HCT116 (cell line): Measurements from ENCODE around the gene SPHK1. TPM values are rescaled to one million over a fixed set of nuclear protein-coding genes. Genes with fewer than 3 reads are reported as not detected.

Experiments
- ATAC-seq: fragments of 200-7000 bp; cut with Tn5 transposase; 2 replicates; pipeline ENCODE4 v1.9.1; 2020; ENCODE audit warnings: mild to moderate bottlenecking, moderate library complexity
- BruUV-seq: library from RNA; stranded (reverse); fragments of 400-500 nt; replicated peaks from 2 replicates; lab custom pipeline; 2021; lab: Mats Ljungman, UMichigan
- CTCF ChIA-PET: fragments of 300-600 bp; sonication (Branson Sonifier 250); formaldehyde crosslinking; loops from one replicate; lab custom pipeline; 2021; ENCODE audit warnings: antibody characterized with exemption; lab: Charles Lee
- POLR2A ChIA-PET: fragments of 300-600, 350-600 bp; sonication (Branson Sonifier 250); formaldehyde crosslinking; loops from one replicate; lab custom pipeline; 2021; ENCODE audit warnings: antibody characterized with exemption; lab: Charles Lee
- RAD21 ChIA-PET, 2 experiments: fragments of 300-600 bp; sonication (Branson Sonifier 250); formaldehyde crosslinking; loops; one replicate each; lab custom pipeline; 2023; ENCODE audit warnings: low total read pairs in 2 of 2; ENCODE audit not compliant: uncharacterized antibody in 2 of 2, unreplicated experiment in 2 of 2, low non-redundant PET in 1 of 2; lab: Charles Lee
- DNase-seq: peaks from one replicate; pipeline ENCODE4 v3.0.0-alpha.2; 2010; ENCODE audit warnings: low read depth, low spot score
- H2AFZ ChIP-seq: fragments of 200-600 bp; shearing (Covaris generic), sonication (generic); 2 replicates; pipeline ENCODE4 v1.6.1; 2017; ENCODE audit warnings: low read depth, mixed run types, mixed read lengths, antibody characterized with exemption, low read length; ENCODE audit not compliant: poor library complexity, severe bottlenecking
- H3K27ac ChIP-seq: 2 replicates; pipeline ENCODE4 v1.5.1; 2012; ENCODE audit warnings: low read depth, low read length
- H3K27me3 ChIP-seq: fragments of 200-600 bp; sonication (generic); 2 replicates; pipeline ENCODE4 v1.6.1; 2016; ENCODE audit warnings: mixed run types, low read length, mixed read lengths; ENCODE audit not compliant: insufficient read depth
- H3K36me3 ChIP-seq, 2 experiments: fragments of 200-500 bp in 1 of 2; fragments of 200-600 bp in 1 of 2; sonication (Bioruptor generic) in 1 of 2; sonication (generic) in 1 of 2; 2 replicates each; pipeline versions ENCODE4 v1.5.1 to v1.6.1; 2014 to 2016; ENCODE audit warnings: low read length in 2 of 2, inconsistent platforms in 1 of 2, mixed read lengths in 1 of 2, mixed run types in 1 of 2; ENCODE audit not compliant: insufficient read depth in 2 of 2, control insufficient read depth in 1 of 2
- H3K4me1 ChIP-seq, 2 experiments: fragments of 200-600 bp in 1 of 2; sonication (generic) in 1 of 2; 2 replicates each; pipeline versions ENCODE4 v1.5.1 to v1.6.1; 2012 to 2017; ENCODE audit warnings: low read length in 2 of 2, inconsistent platforms in 1 of 2, mild to moderate bottlenecking in 1 of 2, mixed read lengths in 1 of 2, mixed run types in 1 of 2, moderate library complexity in 1 of 2; ENCODE audit not compliant: insufficient read depth in 2 of 2, control insufficient read depth in 1 of 2
- H3K4me2 ChIP-seq: fragments of 200-600 bp; sonication (generic); 2 replicates; pipeline ENCODE4 v1.6.1; 2017; ENCODE audit warnings: mixed run types, low read length, mixed read lengths
- H3K4me3 ChIP-seq, 2 experiments: fragments of 200-600 bp in 1 of 2; sonication (generic) in 1 of 2; replicated peaks in 1 of 2; 2 replicates each; pipeline ENCODE4 v1.5.1; 2011 to 2016; ENCODE audit warnings: low read length in 2 of 2, control low read depth in 1 of 2, low read depth in 1 of 2, mild to moderate bottlenecking in 1 of 2, mixed read lengths in 1 of 2, mixed run types in 1 of 2
- H3K79me2 ChIP-seq: fragments of 200-600 bp; sonication (generic); 2 replicates; pipeline ENCODE4 v1.6.1; 2017; ENCODE audit warnings: mild to moderate bottlenecking, mixed run types, low read length, moderate library complexity, mixed read lengths; ENCODE audit not compliant: insufficient read depth
- H3K9ac ChIP-seq: fragments of 200-600 bp; sonication (generic); 2 replicates; pipeline ENCODE4 v1.6.1; 2016; ENCODE audit warnings: low read length, mixed read lengths
- H3K9me2 ChIP-seq: fragments of 200-600 bp; sonication (generic), shearing (Covaris generic); 2 replicates; pipeline ENCODE4 v1.6.1; 2017; ENCODE audit warnings: mixed run types, mild to moderate bottlenecking, moderate library complexity; ENCODE audit not compliant: insufficient read depth
- H3K9me3 ChIP-seq, 2 experiments: fragments of 200-500 bp in 1 of 2; fragments of 200-600 bp in 1 of 2; sonication (Bioruptor generic) in 1 of 2; sonication (generic) in 1 of 2; 2 replicates each; pipeline ENCODE4 v1.6.1; 2014 to 2017; ENCODE audit warnings: low read length in 2 of 2, mixed read lengths in 2 of 2, inconsistent platforms in 1 of 2, low read depth in 1 of 2, mild to moderate bottlenecking in 1 of 2, mixed run types in 1 of 2, moderate library complexity in 1 of 2; ENCODE audit not compliant: control insufficient read depth in 1 of 2, insufficient read depth in 1 of 2
- H4K20me1 ChIP-seq: fragments of 200-600 bp; sonication (generic), shearing (Covaris generic); 2 replicates; pipeline ENCODE4 v1.6.1; 2017; ENCODE audit warnings: mixed run types, mild to moderate bottlenecking, moderate library complexity; ENCODE audit not compliant: insufficient read depth
- EZH2 ChIP-seq: fragments of 200-600 bp; sonication (generic); IDR thresholded peaks from 2 replicates; pipeline ENCODE4 v1.6.1; 2017; ENCODE audit warnings: antibody characterized with exemption, mixed run types
- EZH2phosphoT487 ChIP-seq: fragments of 200-600 bp; IDR thresholded peaks from 2 replicates; pipeline ENCODE4 v1.6.1; 2018; ENCODE audit warnings: antibody characterized with exemption, borderline replicate concordance
- TCF7L2 ChIP-seq: IDR thresholded peaks from 2 replicates; pipeline ENCODE4 v1.7.0; 2011; ENCODE audit warnings: borderline replicate concordance, inconsistent platforms; ENCODE audit not compliant: insufficient read depth, insufficient read length; ENCODE audit errors: extremely low read depth
- ZNF274 ChIP-seq: fragments of 200-500 bp; sonication (Bioruptor generic); IDR thresholded peaks from 2 replicates; pipeline ENCODE4 v1.6.1; 2014; ENCODE audit warnings: mild to moderate bottlenecking, low read depth, low read length, inconsistent platforms
- intact Hi-C: fragments of 100-400 bp; cut with micrococcal nuclease; formaldehyde crosslinking; loops from 2 replicates; pipeline ENCODE4 v1.10.0; 2022
- total RNA-seq: library from RNA; stranded (reverse); gene quantifications from one replicate; pipeline ENCODE4 v1.2.1, GENCODE V29; 2021; ENCODE audit not compliant: unreplicated experiment
- TF ChIP-seq, protein P1 (sequence below): IDR thresholded peaks from 2 replicates; pipeline ENCODE4 v1.6.1; 2011; ENCODE audit warnings: mild to moderate bottlenecking, low read length, moderate library complexity; ENCODE audit not compliant: insufficient replicate concordance; ENCODE audit errors: extremely low read depth

The SPHK1 gene
- total RNA-seq, 1 experiment from 2014 or later, result 4.6 TPM

DNA sequence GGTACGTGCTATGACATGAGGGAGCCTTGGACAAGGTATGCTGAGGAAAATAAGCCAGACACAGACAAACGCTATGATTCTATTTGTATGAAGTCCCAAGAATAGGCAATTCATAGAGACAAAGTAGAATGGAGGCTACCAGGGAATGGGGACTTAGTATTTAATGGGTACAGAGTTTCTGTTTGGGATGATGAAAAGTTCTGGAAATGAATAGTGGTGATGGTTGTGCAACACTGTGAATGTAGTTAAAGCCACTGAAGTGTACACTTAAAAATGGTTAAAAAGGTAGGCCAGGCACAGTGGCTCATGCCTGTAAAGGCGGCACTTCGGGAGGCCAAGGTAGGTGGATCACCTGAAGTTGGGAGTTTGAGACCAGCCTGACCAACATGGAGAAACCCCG lies 33.9 kb upstream of the SPHK1 start:
- H3K27me3 ChIP-seq, result no peaks in the 10 kb centered on the region
- no peak overlapping the region for H3K4me2 ChIP-seq
- intact Hi-C loops, result loop anchor here (5.0 kb wide), 1 partner anchor 37 kb away; no protein-coding TSS in a partner anchor
- DNase-seq (no peak), ATAC-seq (no peak)
- no peak overlapping the region for H2AFZ ChIP-seq
- no peaks in the 10 kb centered on the region for H3K9me2 ChIP-seq
- ChIA-PET RAD21 (no interaction called here), POLR2A (interaction anchor here (0.7 kb wide), 1 partner anchor 15 kb away, joined by 3 read pairs; no protein-coding TSS in a partner anchor), CTCF (no interaction called here)
- peaks cover 16 to 20% of the 10 kb centered on the region in 2 experiments; a peak in 2 of 4 replicates for H3K36me3 ChIP-seq
- no peaks in the 10 kb centered on the region for H3K9me3 ChIP-seq
- H3K9ac ChIP-seq, result no peak overlapping the region
- H3K79me2 ChIP-seq, result peaks cover 41% of the 10 kb centered on the region
- BruUV-seq, result no TSS peak
- peaks cover 0 to 23% of the 10 kb centered on the region in 2 experiments; a peak in 2 of 4 replicates for H3K4me1 ChIP-seq
- H4K20me1 ChIP-seq, result peaks cover 4% of the 10 kb centered on the region; the same call in 1 of the 2 replicates
- H3K4me3 ChIP-seq, result no peak overlapping the region
- no peak overlapping the region for H3K27ac ChIP-seq
- TF ChIP-seq ZNF274, result no peak
- no peak for TF ChIP-seq TCF7L2
- TF ChIP-seq EZH2, result no peak
- TF ChIP-seq, protein P1, sequence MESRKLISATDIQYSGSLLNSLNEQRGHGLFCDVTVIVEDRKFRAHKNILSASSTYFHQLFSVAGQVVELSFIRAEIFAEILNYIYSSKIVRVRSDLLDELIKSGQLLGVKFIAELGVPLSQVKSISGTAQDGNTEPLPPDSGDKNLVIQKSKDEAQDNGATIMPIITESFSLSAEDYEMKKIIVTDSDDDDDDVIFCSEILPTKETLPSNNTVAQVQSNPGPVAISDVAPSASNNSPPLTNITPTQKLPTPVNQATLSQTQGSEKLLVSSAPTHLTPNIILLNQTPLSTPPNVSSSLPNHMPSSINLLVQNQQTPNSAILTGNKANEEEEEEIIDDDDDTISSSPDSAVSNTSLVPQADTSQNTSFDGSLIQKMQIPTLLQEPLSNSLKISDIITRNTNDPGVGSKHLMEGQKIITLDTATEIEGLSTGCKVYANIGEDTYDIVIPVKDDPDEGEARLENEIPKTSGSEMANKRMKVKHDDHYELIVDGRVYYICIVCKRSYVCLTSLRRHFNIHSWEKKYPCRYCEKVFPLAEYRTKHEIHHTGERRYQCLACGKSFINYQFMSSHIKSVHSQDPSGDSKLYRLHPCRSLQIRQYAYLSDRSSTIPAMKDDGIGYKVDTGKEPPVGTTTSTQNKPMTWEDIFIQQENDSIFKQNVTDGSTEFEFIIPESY, result no peak
- TF ChIP-seq EZH2phosphoT487, result no peak
